Stimulated activated CD8-positive, alpha-beta memory T cell treated with anti-CD3 and anti-CD28 coated beads, Interleukin-4, amount 100 ng/mL, for 4 hours (primary cell): ENCODE data around the gene PBX1.

Experiments used
- DNase-seq, 2 donors: peaks; one replicate each; pipeline ENCODE4 v3.0.0-alpha.2; 2020; ENCODE audit warnings: low read depth in 2 of 2, low spot score in 1 of 2

The PBX1 gene

DNA sequence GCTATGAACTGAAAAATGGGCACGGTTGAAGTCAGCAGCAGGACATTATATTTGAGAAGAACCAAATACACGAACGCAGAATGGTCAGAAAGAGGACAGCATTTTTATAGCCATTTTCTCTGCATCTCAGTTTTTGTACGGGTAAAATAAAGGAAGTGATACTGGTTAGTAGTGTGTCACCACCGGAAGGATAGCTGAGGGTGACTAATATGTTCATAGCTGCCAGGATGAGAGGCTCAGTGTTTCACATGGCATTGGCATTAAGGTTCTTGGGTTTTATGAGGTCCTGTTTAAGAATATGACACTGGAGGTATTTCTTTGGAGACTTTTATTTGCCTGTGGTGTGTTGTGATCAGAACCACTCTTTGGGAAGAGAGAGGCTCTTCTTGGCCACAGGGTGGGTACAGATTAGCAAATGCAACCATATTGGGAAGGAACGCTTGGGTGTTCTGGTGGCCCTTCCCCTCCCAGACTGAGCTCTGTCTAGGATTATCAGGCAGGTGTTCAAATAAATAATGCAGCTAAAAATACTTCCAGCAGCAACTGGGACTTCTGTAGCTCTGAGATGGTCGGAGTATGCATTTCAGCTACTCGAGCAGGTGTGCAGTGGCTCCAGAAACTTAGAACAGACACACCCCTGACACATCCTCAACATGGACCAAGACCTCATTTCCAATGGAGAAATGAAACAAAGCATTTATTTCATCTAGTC, 158.2 kb downstream of the PBX1 start:
- no peak for DNase-seq

DNA sequence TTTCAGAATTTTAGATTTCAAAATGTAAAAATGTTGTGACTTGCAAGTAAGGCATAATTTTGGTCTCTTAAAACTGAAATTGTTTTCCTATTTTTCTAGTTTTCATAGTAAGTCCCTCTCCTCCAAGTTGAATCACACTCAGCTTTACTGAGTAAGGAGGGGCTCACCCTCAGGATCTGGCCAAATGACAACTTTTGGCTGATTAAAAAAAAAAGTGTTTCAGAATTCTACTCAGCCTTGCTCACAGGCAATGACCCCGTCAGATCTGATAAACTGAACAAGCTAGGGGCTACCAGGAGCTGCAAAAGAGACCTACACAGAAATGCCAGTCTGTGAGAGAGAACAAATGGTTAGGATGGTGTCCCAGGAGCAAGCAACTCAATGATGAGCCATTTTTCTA, 159.8 kb downstream of the PBX1 start:
- no peak for DNase-seq

- DNase-seq, result no peak
Observed at GRCh38 chr1:164719676-164720439, 160.9 kb downstream of the PBX1 start.

DNA sequence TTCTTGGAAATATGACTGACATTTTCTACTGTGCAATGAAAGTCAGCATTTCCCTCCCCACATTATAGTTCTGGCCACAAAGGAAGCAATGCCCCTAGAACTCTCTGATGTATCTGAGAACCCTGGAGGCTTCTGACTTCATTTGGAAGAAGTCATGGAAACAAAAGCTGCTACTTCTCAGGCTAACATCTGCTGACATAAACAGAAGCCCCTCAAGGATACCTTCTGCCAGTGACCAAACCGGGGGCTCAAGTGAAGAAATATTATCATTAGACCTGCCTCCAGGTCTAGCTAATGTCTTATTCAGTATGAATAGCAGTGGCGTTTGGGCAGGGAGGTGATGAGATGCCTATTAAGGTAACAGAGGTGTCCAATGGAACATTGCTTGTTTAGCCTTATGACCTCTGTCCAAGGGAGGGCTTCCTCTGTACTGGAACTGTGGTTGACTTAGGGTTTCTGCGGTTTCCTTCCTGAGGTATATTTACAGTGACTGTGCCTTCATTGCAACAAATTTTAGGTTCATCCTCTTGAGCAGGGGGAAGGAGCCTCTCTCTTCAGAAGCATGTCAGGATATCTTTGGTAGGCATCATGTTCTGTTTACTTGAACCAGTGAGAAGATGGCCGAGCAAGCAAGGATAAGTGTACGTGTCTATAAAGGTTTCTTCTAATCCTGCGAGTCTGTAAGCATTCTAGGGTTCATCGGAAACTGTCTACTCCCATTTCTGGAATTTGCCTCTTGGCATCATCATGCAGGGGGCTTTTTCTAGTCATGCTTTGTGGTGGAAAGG, 161.7 kb downstream of the PBX1 start:
- no peak for DNase-seq

GRCh38 chr1:164721228-164721496, 162.2 kb downstream of the PBX1 start:
- no peak for DNase-seq

GRCh38 chr1:164723296-164723798, 164.4 kb downstream of the PBX1 start:
- no peak for DNase-seq

GRCh38 chr1:164725401-164725800, 166.4 kb downstream of the PBX1 start:
- no peak for DNase-seq

DNA sequence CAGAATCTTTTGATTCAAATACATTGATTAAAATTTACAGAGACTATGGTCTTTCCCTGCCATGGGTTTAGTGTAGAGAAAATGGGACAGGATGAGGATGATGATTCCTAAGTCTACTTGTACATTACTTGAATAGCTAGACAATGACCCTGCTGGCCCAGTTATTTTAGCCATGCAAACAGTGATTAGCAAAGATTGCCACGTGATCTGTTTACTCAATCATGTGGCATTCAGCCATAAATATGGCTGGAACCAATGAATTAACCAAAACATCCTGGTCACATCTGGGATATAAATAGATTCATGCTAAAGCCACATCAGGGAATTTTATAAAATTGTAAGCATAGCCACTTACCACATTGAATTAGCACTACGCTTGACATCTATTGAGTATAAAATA, 167.3 kb downstream of the PBX1 start:
- no peak for DNase-seq

- no peak for DNase-seq
Observed at GRCh38 chr1:164728719-164729118, 169.7 kb downstream of the PBX1 start.

GRCh38 chr1:164731161-164731876, 172.3 kb downstream of the PBX1 start:
- no peak for DNase-seq

DNA sequence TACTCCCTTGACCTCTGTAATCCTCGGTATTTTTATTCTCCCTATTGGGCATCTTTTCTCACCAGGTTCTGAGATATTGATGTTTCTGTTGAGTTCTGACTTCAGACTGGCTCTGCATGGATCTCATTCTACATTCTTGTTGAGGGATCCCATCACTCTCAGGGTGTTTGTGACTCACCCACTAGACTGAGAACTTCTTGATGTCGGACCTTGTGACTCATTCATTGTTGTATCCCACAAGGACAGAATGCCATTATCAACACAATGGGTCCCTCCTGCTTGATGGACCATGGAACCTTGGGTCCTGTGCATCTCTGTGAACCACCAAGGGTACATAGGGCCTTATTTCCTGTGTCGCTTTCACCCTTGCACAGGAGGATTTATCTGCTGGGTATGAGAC, 174.1 kb downstream of the PBX1 start:
- no peak for DNase-seq

- no peak for DNase-seq
Observed at GRCh38 chr1:164733734-164734133, 174.8 kb downstream of the PBX1 start.

GRCh38 chr1:164735315-164736052, 176.5 kb downstream of the PBX1 start:
- no peak for DNase-seq

- DNase-seq, result no peak
Observed at GRCh38 chr1:164736137-164736536, 177.2 kb downstream of the PBX1 start.

DNA sequence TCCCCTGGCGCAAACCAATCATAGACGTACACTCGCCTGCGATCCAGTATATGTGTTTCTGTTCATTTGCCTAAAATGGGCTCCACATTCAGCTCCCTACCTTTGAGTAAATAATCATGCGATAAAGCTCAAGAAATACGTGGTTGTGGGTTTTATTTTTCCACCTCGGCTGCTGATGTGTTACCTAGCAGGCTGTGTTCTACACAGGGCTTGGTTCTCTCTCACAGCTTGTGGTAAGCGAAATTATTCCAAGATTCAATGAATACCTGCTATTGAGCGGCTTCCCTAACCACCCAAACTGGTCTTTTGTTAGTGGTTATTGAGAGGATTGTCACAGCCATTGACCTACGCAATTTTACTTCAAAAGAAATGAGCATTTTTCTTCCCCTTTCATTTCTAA, 180.2 kb downstream of the PBX1 start:
- DNase-seq, result no peak

DNA sequence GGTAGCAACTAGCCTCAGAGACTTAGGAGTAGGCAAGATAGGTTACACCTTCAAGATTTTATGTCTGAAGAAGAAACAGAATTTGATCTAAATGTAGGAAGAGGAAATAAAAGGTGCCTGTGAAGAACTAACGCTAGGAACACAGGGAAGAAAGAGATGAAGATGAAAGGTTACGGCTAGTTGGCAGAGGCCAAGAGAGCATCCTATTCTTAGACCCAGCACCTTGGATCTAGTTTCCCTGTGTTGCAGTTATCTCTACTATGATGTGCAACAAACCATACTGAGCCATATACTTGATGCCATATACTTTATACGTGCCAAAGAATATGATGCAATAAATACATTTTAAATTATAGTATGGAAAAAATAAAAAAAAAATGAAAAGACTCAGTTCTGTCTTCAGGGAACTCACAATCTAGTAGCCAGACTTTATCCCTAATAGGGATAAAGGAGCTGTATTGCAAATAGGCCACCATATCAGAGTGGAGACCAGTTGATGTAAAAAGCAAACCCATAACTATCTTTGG, 181.1 kb downstream of the PBX1 start:
- DNase-seq, result no peak

GRCh38 chr1:164742745-164743144, 183.8 kb downstream of the PBX1 start:
- DNase-seq, result no peak

GRCh38 chr1:164743976-164744375, 185.0 kb downstream of the PBX1 start:
- DNase-seq, result no peak

DNA sequence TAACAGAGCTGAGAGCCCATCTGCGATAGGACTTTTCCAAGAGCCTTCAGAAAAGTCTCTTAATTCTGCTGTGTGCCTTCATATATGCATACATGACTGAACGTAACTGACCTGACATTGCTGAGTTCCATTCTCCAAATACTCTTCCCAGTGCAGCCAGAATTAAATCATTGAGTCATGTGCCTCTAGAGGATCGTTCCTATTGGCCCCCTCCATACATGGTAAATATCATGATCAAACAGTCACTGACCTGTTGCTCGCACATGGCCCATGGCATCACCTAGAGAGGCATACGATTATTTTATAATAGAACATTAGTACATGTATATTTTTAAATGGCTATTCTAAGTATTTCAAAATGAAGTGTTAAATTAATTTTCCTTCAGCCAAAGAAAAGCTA, 186.8 kb downstream of the PBX1 start:
- DNase-seq, result no peak

DNA sequence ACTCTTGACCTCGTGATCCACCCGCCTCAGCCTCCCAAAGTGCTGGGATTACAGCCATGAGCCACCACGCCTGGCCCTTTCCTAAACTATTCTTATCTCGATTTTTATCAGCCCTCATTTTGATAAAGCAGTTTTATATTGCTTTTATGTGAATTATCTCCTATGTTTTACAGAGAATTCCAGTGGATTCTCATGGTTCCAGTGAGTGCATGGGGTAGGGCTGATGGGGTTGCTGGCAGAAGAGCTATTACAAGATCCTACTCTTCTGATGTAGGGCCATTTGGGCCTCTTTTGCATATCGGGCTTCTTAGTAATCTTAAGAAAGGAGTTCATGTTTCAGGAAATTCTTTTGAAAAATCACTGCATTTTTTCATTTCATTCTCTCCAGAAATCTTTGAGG, 187.6 kb downstream of the PBX1 start:
- DNase-seq, result no peak
